Measurements from ENCODE around the gene TSPO2.

Gene TSPO2

DNA sequence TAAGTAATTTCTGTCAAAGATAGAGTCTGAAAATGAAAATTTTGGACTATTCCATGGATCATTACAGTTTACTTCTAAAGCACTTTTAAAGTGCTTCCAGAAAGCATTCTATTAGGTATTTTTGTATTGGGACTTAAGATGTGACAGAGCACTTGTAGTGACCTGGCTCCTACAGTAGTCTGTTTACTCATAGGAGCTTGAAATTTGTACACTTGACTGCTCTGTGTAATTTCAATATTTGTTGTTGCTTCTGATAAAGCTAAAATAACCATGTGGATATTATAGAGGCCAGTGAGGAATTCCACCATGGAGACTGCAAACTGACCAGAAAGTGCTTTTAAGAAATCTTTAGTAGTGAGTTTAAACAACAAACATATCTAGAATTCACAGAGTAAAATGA is 40.8 kb downstream of the TSPO2 start:
- Mint-ChIP-seq H3K4me3 (no peak overlapping the region), H3K27ac (no peak overlapping the region), H3K4me1 (ENCODE audit: low read depth) (peaks cover 9% of the 10 kb centered on the region), H3K9me3 (no peaks in the 10 kb centered on the region), H3K27me3 (no peaks in the 10 kb centered on the region), H3K36me3 (ENCODE audit: low read depth) (peaks cover 77% of the 10 kb centered on the region)
- intact Hi-C loops (cut with micrococcal nuclease) = no loop called here

DNA sequence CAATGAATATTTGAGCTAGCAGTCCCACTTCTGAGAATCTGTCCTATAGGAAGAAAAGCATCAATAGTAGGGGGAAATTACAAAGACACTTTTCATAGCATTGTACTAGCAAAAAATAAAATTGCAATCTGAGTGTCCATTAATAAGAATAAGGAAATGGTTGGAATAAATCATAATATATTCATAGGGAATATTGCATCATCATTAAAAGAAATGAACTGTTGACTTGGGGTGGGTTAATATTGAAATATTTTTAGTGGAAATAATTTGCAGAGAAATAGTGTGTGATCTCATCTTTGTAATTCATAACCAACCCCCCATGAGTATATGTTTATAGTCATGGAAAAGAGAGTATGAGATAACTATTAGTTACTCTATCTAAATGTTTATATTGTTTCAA is 42.9 kb downstream of the TSPO2 start:
- Mint-ChIP-seq H3K27me3 (no peaks in the 10 kb centered on the region), H3K27ac (no peak overlapping the region), H3K9me3 (no peaks in the 10 kb centered on the region), H3K36me3 (ENCODE audit: low read depth) (peaks cover 81% of the 10 kb centered on the region), H3K4me1 (ENCODE audit: low read depth) (peaks cover 7% of the 10 kb centered on the region), H3K4me3 (no peak overlapping the region)
- intact Hi-C loops (cut with micrococcal nuclease) = no loop called here

DNA sequence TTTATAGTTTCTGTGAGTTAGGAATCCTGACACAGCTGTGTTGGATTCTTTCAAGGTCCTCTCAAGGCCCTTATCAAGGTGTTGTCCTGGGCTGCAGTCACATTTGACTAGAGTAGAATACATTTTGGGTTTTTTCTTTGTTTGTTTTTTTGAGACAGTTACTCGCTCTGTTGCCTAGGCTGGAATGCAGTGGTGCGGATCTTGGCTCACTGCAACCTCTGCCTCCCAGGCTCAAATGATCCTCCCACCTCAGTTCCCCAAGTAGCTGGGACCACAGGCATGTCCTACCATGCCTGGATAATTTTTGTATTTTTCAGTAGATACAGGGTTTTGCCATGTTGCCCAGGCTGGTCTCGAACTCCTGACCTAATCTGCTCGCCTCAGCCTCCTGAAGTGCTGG is 46.2 kb downstream of the TSPO2 start:
- Mint-ChIP-seq H3K9me3 (no peaks in the 10 kb centered on the region), H3K4me3 (no peak overlapping the region), H3K4me1 (ENCODE audit: low read depth) (no peaks in the 10 kb centered on the region), H3K27ac (no peak overlapping the region), H3K36me3 (ENCODE audit: low read depth) (peaks cover 81% of the 10 kb centered on the region), H3K27me3 (no peaks in the 10 kb centered on the region)
- intact Hi-C loops (cut with micrococcal nuclease) = no loop called here

DNA sequence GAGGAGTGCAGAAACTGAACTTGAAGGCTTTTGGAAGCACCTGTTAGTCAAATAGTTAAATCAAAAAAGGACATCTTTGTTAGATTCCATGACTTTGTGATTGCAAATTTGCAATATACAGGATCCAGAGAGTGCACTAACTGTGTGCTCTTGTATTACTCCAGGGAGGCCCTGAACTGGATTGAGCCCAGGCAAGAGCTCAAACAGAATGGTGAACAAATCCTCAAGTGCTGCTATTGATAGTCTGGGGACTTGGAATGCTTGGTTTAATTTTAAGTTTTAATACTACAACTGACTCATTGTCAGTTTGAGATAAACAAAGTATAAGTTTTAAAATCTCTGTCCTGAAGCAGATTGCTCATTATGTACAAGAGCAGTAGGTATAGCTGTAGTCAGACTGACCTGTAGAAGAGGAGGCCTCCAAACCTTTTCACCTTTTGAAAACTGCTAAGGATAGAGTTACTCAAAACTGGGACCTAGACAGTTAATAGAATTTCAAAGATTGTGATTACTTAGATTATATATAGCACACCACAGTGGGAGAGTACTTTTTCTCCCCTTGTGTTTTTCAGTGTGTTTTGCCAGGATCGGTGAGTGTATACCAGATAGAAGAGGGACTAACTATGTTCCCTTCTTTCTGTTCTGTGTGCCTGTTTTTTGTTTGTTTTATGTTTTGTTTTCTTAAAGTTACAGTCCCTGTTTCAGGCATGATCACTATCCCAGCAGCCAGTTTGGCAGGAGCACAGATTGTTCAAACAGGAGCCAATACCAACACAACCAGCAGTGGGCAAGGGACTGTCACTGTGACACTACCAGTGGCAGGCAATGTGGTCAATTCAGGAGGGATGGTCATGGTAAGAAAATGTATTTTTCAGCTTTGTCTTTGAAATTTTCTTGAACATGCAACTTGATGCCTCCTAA is 48.8 kb downstream of the TSPO2 start:
- H3K27ac Mint-ChIP-seq = no peak overlapping the region

DNA sequence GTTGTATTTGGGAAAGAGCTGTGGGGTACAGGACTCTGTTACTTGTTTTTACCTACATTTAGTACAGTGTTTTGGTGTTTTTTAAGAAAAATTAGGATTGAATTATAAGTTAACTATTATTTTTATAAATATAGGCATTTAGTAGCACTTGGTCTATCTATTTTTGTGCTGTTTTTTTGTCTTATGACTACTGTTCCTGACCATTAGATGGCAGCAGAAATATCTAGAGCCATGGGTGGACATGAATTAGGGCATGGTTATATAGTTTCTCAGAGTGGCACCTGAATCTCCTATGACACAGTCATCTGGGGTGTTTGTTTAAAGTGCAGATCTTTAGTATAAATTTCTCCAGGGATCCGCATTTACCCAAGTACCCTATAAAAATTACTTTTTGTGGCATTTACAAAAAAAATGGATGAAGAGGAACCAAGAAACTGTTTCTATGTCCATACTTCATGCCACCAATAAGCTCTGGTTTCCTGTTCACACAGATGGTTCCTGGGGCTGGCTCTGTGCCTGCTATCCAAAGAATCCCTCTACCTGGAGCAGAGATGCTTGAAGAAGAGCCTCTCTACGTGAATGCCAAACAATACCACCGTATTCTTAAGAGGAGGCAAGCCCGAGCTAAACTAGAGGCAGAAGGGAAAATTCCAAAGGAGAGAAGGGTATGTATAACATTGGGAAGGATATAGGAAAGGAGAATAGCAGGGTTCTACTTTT is 50.3 kb downstream of the TSPO2 start:
- Mint-ChIP-seq H3K27ac (no peak overlapping the region), H3K9me3 (no peaks in the 10 kb centered on the region), H3K4me3 (no peak overlapping the region), H3K27me3 (no peaks in the 10 kb centered on the region), H3K36me3 (ENCODE audit: low read depth) (peaks cover 90% of the 10 kb centered on the region), H3K4me1 (ENCODE audit: low read depth) (no peaks in the 10 kb centered on the region)
- intact Hi-C loops (cut with micrococcal nuclease) = loop anchor here (2.0 kb wide), 2 partner anchors 90 to 226 kb away; no protein-coding TSS in a partner anchor

More for the DNA sequence above, 48.8 kb downstream of the TSPO2 start:
- no peak overlapping the region for H3K4me3 Mint-ChIP-seq
- H3K9me3 Mint-ChIP-seq = no peaks in the 10 kb centered on the region
- H3K4me1 Mint-ChIP-seq (ENCODE audit: low read depth) = no peaks in the 10 kb centered on the region
- peaks cover 81% of the 10 kb centered on the region for H3K36me3 Mint-ChIP-seq (ENCODE audit: low read depth)
- intact Hi-C loops (cut with micrococcal nuclease) = no loop called here
- no peaks in the 10 kb centered on the region for H3K27me3 Mint-ChIP-seq

DNA sequence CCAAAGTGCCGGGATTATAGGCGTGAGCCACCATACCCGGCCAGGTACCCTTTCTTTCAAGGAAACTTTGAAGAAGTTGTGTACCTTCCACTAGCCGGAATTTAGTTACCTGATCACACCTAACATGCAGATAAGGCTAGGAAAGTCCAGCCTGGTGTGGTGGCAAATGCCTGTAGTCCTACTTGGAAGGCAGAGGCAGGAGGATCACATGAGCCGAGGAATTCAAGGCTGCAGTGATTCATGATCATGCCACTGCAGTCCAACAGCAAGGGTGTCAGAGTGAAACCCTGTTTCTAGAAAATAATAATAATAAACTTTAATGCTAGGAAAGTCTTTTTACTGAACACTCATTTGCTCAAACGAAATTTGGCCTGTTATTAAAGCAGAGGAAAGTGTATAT is 51.5 kb downstream of the TSPO2 start:
- Mint-ChIP-seq H3K27ac (no peak overlapping the region), H3K36me3 (ENCODE audit: low read depth) (peaks cover 97% of the 10 kb centered on the region), H3K27me3 (no peaks in the 10 kb centered on the region), H3K4me3 (no peak overlapping the region), H3K4me1 (ENCODE audit: low read depth) (no peaks in the 10 kb centered on the region), H3K9me3 (no peaks in the 10 kb centered on the region)
- intact Hi-C loops (cut with micrococcal nuclease) = loop anchor here (2.0 kb wide), 2 partner anchors 89 to 225 kb away; no protein-coding TSS in a partner anchor

Measured in dendritic cell treated with granulocyte-macrophage colony-stimulating factor and Interleukin-4, amounts not matched to agents 40 ng/mL and 50 ng/mL, for 4 days (primary cell).